OCI-LY7 (cell line): ENCODE measurements around the gene NFE2L3. TPM values are rescaled to one million over a fixed set of nuclear protein-coding genes. Genes with fewer than 3 reads are reported as not detected.

Experiments
- BruUV-seq: library from RNA; stranded (reverse); fragments of 400-500 nt; replicated peaks from 2 replicates; lab custom pipeline; 2021; lab: Mats Ljungman, UMichigan
- CTCF ChIA-PET: fragments of 300-600 bp; sonication (Branson Sonifier 250); formaldehyde crosslinking; loops from one replicate; lab custom pipeline; 2022; ENCODE audit warnings: antibody characterized with exemption; ENCODE audit not compliant: unreplicated experiment; lab: Charles Lee
- POLR2A ChIA-PET: fragments of 300-600 bp; sonication (Branson Sonifier 250); formaldehyde crosslinking; loops from one replicate; lab custom pipeline; 2022; ENCODE audit warnings: antibody characterized with exemption; lab: Charles Lee
- DNase-seq: peaks from one replicate; pipeline ENCODE4 v3.0.0-alpha.2; 2015; ENCODE audit warnings: low spot score
- H2AFZ ChIP-seq: fragments of 200-600 bp; sonication (generic), shearing (Covaris generic); 2 replicates; pipeline ENCODE4 v1.6.1; 2014; ENCODE audit warnings: mild to moderate bottlenecking, antibody characterized with exemption, low read length, moderate library complexity
- H3K27ac ChIP-seq: fragments of 200-600 bp; sonication (generic); 2 replicates; pipeline ENCODE4 v1.5.1; 2014; ENCODE audit warnings: mixed run types, low read depth, mild to moderate bottlenecking, moderate library complexity, low read length, inconsistent platforms; ENCODE audit not compliant: poor library complexity, severe bottlenecking
- H3K36me3 ChIP-seq: fragments of 200-600 bp; sonication (generic); 2 replicates; pipeline ENCODE4 v1.6.1; 2014; ENCODE audit warnings: mild to moderate bottlenecking, antibody characterized with exemption, low read length, moderate library complexity, mixed read lengths; ENCODE audit not compliant: insufficient read depth
- H3K4me1 ChIP-seq: fragments of 200-600 bp; sonication (generic); 2 replicates; pipeline ENCODE4 v1.5.1; 2014; ENCODE audit warnings: mild to moderate bottlenecking, low read length; ENCODE audit not compliant: insufficient read depth, poor library complexity, severe bottlenecking
- H3K4me2 ChIP-seq: fragments of 200-600 bp; sonication (generic); 2 replicates; pipeline ENCODE4 v1.6.1; 2014; ENCODE audit warnings: mild to moderate bottlenecking, low read length
- H3K4me3 ChIP-seq: fragments of 200-600 bp; sonication (generic); 2 replicates; pipeline ENCODE4 v1.5.1; 2014; ENCODE audit warnings: mild to moderate bottlenecking, low read depth, low read length; ENCODE audit not compliant: poor library complexity, severe bottlenecking
- H3K79me2 ChIP-seq: fragments of 200-600 bp; sonication (generic); 2 replicates; pipeline ENCODE4 v1.6.1; 2016; ENCODE audit warnings: low read depth, mild to moderate bottlenecking, low read length, moderate library complexity, mixed read lengths; ENCODE audit not compliant: insufficient read depth
- H3K9me2 ChIP-seq: fragments of 200-600 bp; sonication (generic); 2 replicates; pipeline ENCODE4 v1.6.1; 2016; ENCODE audit warnings: mild to moderate bottlenecking, low read length, mixed read lengths; ENCODE audit not compliant: insufficient read depth
- H3K9me3 ChIP-seq: fragments of 200-600 bp; sonication (generic); 2 replicates; pipeline ENCODE4 v1.6.1; 2014; ENCODE audit warnings: mild to moderate bottlenecking, mixed run types, low read length, mixed read lengths
- H4K20me1 ChIP-seq: fragments of 200-600 bp; sonication (generic); 2 replicates; pipeline ENCODE4 v1.6.1; 2014; ENCODE audit warnings: mild to moderate bottlenecking, antibody characterized with exemption, low read length, moderate library complexity, mixed read lengths; ENCODE audit not compliant: insufficient read depth
- CTCF ChIP-seq: fragments of 200-600 bp; sonication (generic); conservative IDR thresholded peaks from 2 replicates; pipeline ENCODE4 v1.5.1; 2014; ENCODE audit warnings: mild to moderate bottlenecking, antibody characterized with exemption, low read length, moderate library complexity, mixed read lengths
- EZH2phosphoT487 ChIP-seq: fragments of 200-600 bp; sonication (generic); IDR thresholded peaks from 2 replicates; pipeline ENCODE4 v1.6.1; 2018; ENCODE audit warnings: low read depth, borderline replicate concordance, mild to moderate bottlenecking, mixed run types, antibody characterized with exemption, low read length, moderate library complexity, mixed read lengths
- intact Hi-C: fragments of 100-400 bp; cut with micrococcal nuclease; formaldehyde crosslinking; loops from one replicate; pipeline ENCODE4 v1.10.0; 2022; ENCODE audit not compliant: unreplicated experiment
- total RNA-seq, 2 experiments: library from RNA; depleted of rRNA in 1 of 2; stranded (reverse); fragments of >200 nt in 1 of 2; shearing (Covaris generic) in 1 of 2; gene quantifications; 2 replicates each; pipeline ENCODE4 v1.2.3, GENCODE V29; 2014 to 2022

The NFE2L3 gene
- total RNA-seq, 2 experiments from 2014 or later = 10.7 to 12.3 TPM

- ChIA-PET POLR2A (interaction anchor here (0.5 to 2.8 kb wide), 8 partner anchors 9 to 49 kb away, joined by 3 to 26 read pairs (median 4); partner anchors contain the start of genes CBX3 and HNRNPA2B1), CTCF (no interaction called here)
- peaks cover 50% of the 10 kb centered on the region for H3K79me2 ChIP-seq
- no peaks in the 10 kb centered on the region for H3K9me2 ChIP-seq
- H3K4me1 ChIP-seq = peaks cover 40% of the 10 kb centered on the region
- no peak overlapping the region for H3K4me3 ChIP-seq
- intact Hi-C loops = loop anchor here (5.0 kb wide), 1 partner anchor 297 kb away; no protein-coding TSS in a partner anchor
- peak overlapping the region; percentile 60 for H3K27ac ChIP-seq
- peaks cover 95% of the 10 kb centered on the region for H3K36me3 ChIP-seq
- no peak for DNase-seq
- TF ChIP-seq CTCF (no peak), EZH2phosphoT487 (no peak)
- BruUV-seq = no TSS peak
- no peaks in the 10 kb centered on the region for H3K9me3 ChIP-seq
- H4K20me1 ChIP-seq = peaks cover 49% of the 10 kb centered on the region
- no peak overlapping the region for H2AFZ ChIP-seq
- no peak overlapping the region for H3K4me2 ChIP-seq
These were observed 37.1 kb downstream of the NFE2L3 start for GRCh38 chr7:26188957-26189541.

GRCh38 chr7:26189697-26190096, 37.7 kb downstream of the NFE2L3 start:
- TF ChIP-seq EZH2phosphoT487 (no peak), CTCF (no peak)
- no peak overlapping the region for H3K4me3 ChIP-seq
- H3K27ac ChIP-seq = no peak overlapping the region
- ChIA-PET POLR2A (interaction anchor here (0.5 to 2.8 kb wide), 3 partner anchors 9 to 14 kb away, joined by 3 to 26 read pairs (median 3); partner anchors contain the start of gene HNRNPA2B1), CTCF (no interaction called here)
- no peaks in the 10 kb centered on the region for H3K9me2 ChIP-seq
- H3K9me3 ChIP-seq = no peaks in the 10 kb centered on the region
- peaks cover 56% of the 10 kb centered on the region for H3K79me2 ChIP-seq
- H3K4me1 ChIP-seq = peaks cover 45% of the 10 kb centered on the region
- no peak overlapping the region for H3K4me2 ChIP-seq
- peaks cover 55% of the 10 kb centered on the region for H4K20me1 ChIP-seq
- intact Hi-C loops = loop anchor here (5.0 kb wide), 1 partner anchor 297 kb away; no protein-coding TSS in a partner anchor
- peaks cover 96% of the 10 kb centered on the region for H3K36me3 ChIP-seq
- no peak overlapping the region for H2AFZ ChIP-seq
- no TSS peak for BruUV-seq
- no peak for DNase-seq

GRCh38 chr7:26190417-26190869, 38.4 kb downstream of the NFE2L3 start:
- Histone ChIP-seq H3K9me2 (no peaks in the 10 kb centered on the region), H4K20me1 (peaks cover 60% of the 10 kb centered on the region), H3K4me3 (no peak overlapping the region), H3K9me3 (no peaks in the 10 kb centered on the region), H3K27ac (no peak overlapping the region), H3K36me3 (peaks cover 96% of the 10 kb centered on the region), H3K4me1 (peaks cover 50% of the 10 kb centered on the region), H2AFZ (no peak overlapping the region), H3K79me2 (peaks cover 63% of the 10 kb centered on the region), H3K4me2 (no peak overlapping the region)
- POLR2A ChIA-PET = interaction anchor here (0.7 to 4.2 kb wide), 4 partner anchors 8 to 208 kb away, joined by 3 to 26 read pairs (median 10); partner anchors contain the start of gene HNRNPA2B1
- CTCF ChIA-PET = no interaction called here
- intact Hi-C loops = no loop called here
- TF ChIP-seq CTCF (no peak), EZH2phosphoT487 (no peak)
- DNase-seq = no peak
- BruUV-seq = no TSS peak
